SK-N-MC (cell line): ENCODE measurements around the gene CEBPE.

Experiments
- EZH2 ChIP-seq: fragments of 200-600 bp; sonication (generic); IDR thresholded peaks from one replicate; pipeline ENCODE4 v1.6.1; 2017; ENCODE audit warnings: antibody characterized with exemption
- FOXP2 ChIP-seq: optimal IDR thresholded peaks from 2 replicates; pipeline ENCODE3; 2011; ENCODE audit warnings: mild to moderate bottlenecking, moderate library complexity; ENCODE audit not compliant: insufficient read depth; ENCODE audit errors: extremely low read length, control extremely low read depth
- POLR2AphosphoS5 ChIP-seq: IDR thresholded peaks from 2 replicates; pipeline ENCODE4 v1.6.1; 2012; ENCODE audit warnings: mild to moderate bottlenecking, low read depth, low read length, borderline replicate concordance

GRCh38 chr14:23151342-23151741 lies 32.3 kb upstream of the CEBPE start:
- TF ChIP-seq EZH2: no peak
- no peak for TF ChIP-seq FOXP2
- TF ChIP-seq POLR2AphosphoS5: no peak
